Brain pericyte (primary cell): ENCODE results near the gene P2RY11.

Source experiments
- DNase-seq: peaks from one replicate; pipeline ENCODE4 v3.0.0-alpha.2; 2012; ENCODE audit warnings: low read depth, low spot score

Gene P2RY11

DNA sequence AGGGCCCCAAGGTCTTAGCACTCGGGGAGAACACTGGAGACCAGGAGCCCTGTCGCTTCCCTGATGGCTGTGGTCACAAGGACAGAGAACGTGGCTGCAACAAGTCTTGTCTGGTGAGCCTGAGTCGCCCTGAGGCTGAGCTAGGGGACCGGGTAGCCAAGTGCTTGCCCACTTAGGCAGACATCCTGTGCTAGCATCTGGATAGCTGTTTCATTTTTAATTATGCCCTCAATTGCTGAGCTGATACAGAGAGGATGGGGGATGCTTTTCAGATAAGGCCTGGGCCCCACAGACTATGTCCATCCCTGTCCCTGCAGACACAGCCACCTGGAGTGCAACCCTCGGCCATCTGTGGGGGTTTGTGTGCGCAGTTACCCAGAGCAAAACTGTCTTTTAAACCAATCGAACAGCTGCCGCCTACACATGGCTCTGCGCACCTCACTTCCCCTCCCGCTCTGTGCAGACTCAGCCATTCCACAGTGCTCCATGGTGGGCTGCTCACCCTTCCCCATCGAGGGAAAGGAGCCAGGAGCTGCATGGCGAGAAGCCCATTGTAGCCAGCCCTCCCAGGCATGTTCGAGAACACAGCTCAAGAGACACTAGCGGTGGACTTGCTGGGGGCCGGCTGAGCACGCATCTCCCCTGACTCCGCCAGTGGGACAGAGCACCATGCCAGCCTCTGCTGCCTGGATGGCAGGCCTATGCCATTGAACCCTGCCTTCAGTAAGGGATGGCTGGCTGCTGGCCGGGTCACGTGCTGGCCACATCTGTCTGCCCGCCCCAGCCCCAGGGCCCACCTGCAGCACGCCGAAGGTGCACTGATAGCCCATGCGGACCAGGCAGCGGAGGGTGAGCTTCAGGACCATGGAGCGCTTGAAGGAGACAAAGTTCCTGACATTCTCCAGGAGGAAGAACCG, 27.6 kb downstream of the P2RY11 start:
- no peak for DNase-seq

DNA sequence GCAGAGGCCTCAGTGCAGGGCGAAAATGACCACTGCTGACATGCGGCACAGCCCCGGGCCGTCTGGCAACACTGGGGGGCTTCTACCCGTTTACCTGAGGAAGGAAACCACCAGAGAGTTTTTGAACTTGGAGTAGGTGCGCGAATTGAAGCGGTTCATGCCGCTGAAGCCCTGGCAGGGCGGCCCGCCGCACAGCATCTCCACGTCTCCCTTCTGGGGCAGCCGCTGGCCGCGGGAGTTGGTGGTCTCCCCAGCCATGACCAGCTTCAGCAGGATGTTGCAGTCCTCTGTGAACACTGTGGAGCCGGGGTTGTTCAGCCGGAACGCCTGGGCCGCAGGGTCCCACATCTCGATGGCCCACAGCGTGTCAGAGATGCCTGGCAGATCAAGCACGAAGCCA, 28.5 kb downstream of the P2RY11 start:
- DNase-seq, result no peak

DNA sequence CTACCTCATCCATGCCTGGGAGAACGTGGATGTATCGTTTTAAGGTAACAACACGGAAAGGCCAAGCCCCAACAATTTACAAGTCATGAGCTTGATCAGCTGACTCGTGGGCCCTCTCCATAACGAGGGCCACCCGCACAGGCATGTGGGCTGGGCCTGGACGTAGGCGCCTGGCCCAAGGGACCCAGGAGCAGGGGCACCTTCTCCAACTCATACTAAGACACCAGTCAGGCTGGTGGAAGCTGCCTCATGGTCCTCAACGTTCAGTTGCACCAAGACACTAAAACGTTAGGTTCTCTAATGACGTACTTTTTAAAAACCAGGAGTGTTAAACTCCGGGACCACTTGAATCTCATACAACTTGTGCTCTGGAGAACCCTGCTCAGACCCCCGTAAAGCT, 30.0 kb downstream of the P2RY11 start:
- DNase-seq, result no peak

DNA sequence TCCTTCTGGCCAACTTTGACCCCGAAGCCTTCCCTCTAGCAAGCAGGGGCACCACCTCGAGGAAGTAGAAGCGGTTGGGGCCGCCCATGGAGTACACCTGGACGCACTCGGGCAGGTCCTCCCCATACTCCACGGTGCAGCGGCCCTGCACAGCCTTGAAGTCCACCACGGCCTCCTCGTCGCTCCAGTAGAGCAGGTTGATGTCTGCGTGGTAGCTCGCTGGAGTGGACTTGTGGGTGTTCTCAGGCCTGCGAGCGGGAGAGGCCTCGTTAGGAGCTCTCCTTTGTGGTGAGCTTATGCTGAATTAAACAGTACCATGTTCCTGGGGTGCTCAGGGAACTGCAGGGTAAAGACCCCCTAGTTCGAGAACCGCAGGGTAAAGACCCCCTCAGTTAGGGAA, 30.5 kb downstream of the P2RY11 start:
- DNase-seq, result no peak

DNA sequence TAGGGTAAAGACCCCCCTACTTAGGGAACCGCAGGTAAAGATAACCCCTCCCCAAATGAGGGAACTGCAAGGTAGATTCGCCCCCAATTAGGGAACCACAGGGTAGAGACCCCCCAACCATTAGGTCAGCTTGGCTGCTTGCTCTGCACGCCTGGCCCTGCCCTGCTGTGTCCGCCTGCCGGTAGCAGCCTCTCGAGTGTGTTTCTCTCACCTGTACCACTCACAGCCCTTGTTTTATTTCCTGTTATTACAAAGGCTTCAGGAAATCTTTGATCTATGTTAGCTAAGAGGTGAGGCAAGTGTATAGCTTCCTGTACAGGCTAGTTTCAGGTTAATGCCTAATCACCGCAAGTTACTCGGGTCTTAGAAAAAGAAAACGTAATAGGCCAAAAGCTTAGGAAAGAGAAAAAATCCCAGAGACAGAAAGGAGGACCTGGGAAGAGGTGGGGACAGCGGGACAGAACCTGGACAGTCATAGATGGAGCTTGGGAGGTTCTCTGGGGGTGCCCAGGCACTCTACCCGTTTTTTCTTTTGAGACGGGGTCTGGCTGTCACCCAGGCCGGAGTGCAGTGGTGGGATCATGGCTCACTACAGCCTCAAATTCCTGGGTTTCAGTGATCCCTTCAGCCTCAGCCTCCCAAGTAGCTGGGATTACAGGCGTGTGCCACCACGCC, 31.3 kb downstream of the P2RY11 start:
- DNase-seq, result no peak

DNA sequence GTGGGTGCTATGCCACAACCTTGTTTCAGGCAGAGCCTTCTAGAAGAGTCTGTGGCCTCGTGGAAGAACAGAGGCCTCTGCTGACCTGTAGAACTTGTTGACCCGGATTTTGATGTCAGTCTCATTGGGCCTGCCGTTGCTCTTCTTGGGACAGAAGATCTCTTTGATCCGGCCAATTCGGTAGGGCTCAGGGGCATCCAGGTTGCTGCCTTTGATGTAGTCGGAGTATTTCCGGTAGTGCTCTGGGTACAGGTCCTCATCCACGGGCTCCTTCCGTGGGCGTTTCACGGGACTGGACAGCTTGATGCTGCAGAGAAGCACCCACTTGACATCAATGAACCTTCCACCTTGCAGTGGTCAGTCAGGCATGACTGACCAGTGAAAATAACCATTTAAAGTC, 32.2 kb downstream of the P2RY11 start:
- no peak for DNase-seq

DNA sequence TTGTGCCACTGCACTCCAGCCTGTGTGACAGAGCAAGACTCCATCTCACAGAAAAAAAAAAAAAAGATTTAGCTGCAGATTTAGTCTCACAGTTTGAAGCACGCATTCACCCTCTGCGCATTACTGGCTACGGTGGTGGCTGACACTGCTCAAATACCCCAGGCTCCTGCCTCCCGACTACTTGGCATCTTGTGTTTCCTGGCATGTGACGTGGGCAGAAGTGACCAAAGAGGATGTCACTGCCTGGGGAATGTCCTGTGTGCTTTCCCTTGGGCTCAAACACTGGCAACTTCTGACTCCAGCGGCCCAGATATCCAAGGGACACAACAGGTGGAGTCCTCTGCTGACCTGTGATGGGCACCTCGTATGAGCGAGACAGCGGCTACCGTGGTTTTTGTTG, 32.9 kb downstream of the P2RY11 start:
- DNase-seq, result no peak

DNA sequence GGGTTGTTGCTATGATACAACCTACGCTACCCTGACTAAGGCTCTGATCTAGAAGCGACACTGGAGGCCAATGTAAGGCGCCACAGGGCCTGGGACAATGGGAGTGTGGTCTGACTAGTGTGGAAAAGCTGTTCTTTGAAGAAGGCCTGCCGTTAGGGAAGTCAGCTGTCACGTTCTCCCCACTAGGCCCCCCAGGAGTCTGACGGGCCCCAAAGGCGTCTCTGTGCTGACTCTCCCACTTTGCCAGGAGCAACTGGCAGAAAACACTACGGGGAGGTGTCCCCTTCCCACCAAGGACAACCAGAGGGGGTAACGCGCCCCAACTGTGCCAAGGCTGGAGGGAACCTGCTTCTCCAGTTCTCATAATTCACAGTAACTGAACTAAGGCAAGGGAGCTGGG, 33.5 kb downstream of the P2RY11 start:
- no peak for DNase-seq

DNA sequence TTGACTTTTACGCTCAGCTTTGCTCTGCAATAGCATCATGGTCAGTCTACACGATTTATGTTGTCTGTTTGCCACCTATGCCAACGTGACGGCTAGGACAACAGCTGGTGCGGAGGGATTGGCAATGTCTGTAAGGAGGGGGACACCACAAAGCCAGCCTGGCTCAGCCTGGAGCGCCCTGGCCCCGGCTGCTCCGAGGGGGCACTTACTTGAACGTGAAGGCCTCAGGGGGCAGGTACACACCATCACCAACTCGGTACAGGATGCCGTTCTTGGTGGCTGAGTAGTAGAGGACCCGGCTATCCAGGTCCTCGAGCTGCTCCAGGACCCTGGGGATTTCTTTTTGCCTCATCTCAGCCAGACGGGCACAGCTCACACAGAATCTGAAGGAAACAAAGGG, 34.6 kb downstream of the P2RY11 start:
- DNase-seq, result no peak

DNA sequence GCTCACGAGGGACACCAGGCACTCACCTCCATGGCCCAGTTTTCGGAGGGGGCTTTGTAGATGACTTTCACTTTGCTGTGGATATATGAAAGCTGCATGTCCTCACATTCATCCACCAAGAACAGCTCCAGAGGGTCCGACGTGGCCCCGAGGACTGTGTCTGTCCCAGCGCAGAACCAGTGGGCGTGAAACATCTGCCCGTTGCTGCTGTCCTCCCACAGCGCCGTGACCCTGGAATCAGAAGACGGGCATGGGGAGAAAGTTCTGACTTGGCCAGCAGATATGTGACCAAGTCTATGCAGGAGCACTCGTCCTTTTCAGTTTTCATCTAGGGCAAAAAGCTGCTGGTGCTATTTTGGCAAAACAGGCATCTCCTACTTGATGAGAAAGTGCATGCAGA, 37.9 kb downstream of the P2RY11 start:
- DNase-seq, result no peak

DNA sequence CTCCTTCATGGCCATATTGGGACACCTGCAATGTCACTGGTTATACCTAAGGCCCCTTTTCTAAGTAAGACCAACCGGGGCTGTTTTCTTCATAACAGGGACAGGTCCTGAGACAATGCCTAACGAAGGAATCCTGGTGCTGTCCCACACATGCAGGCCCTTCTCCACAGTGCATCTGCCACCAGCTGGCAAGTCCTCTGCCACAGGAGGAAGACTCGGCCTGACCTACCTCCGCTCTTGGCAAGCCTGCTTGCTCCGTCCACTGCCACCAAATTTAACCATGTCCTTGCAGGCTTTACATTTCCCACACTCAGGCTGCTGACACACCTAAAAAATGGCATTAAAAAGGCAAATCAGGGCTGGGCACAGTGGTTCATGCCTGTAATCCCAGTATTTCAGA, 40.0 kb downstream of the P2RY11 start:
- DNase-seq, result no peak

DNA sequence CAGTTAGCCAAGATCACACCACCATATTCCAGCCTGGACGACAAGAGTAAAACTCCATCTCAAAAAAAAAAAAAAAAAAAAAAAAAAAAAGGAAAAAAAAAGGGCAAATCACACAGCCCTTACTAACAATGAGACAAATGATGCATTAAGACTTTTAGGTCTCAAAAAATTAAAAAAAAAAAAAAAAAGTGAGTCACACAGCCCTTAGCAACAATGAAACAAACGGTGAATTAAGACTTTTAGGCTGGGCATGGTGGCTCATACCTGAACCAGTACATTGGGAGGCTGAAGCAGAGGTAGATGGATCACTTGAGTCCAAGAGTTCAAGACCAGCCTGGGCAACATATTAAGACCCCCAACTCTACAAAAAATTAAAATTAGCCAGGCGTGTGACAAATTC, 40.6 kb downstream of the P2RY11 start:
- no peak for DNase-seq

DNA sequence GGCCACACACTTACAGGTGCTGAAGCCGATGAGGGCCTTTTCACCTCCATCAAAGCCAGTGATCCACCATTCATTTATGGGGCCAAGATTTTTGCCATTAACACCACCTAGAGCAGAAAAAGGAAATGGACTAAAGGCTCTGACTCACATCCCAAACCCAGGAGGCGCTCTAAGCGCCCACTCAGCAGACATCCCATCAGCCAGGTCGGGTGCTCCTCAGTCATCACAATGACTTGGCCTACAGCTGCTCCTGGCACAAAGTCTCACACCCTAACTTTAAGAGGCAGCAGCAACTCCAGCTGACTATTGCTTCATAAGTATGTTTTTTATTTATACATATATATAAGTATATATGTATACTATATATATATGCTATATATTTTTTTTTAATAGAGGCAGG, 44.3 kb downstream of the P2RY11 start:
- DNase-seq, result no peak

DNA sequence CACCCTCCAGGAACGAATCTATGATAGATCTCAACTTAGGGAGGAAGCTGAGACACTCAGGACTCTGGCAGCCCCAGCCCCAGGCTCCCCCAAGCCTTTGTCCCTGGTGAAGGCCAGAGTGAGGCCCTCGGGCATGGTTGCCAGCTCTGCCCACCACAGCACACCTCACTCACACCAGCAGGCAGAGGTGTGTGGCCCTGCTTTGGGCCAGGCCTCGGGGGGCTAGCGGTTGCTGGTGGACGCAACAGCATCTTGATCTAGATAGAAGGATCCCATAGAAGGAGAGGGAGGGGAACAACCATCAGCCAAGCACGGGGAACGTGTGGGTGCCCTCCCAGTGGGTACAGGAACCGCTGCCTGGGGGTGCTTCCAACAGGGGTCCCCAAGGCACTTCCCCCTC, 46.6 kb downstream of the P2RY11 start:
- no peak for DNase-seq

DNA sequence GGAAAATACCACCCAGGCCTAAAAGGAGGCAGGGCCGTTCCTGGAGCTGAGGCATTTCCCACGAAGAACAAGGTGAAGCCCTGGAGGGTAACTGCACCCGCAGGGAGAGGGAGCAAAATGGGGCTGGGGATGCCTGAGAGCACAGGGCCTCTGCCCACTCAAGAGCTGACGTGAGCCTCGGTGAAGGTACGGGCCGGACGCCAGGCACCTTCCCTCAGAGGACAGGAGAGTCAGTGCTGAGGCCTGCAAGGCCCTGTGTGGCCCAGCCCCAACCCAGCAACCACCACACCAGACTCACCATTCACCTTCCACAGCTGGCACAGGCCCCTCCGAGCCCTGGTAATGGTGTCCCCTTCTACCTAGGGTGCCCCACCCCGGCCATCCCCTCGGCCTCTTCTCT, 47.0 kb downstream of the P2RY11 start:
- no peak for DNase-seq

DNA sequence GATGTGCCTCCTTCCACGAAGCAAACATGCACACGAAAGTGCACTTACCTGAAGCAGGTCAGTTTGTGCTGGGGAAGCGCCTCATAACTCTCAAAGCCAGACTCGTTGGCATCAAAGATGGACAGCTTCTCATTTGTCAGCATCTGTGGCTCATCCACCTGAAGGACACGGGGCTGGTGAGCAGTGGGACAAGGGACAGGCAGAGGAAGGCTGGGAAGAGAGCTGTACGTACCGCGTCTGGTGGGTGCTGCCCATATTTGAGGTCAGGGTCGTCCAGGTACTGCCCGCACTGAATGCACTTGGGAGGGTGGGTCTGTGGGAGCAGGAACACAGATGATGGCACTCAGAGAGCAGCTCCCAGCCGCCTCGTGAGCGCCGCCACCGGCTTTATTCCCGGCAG, 48.1 kb downstream of the P2RY11 start:
- DNase-seq, result no peak

DNA sequence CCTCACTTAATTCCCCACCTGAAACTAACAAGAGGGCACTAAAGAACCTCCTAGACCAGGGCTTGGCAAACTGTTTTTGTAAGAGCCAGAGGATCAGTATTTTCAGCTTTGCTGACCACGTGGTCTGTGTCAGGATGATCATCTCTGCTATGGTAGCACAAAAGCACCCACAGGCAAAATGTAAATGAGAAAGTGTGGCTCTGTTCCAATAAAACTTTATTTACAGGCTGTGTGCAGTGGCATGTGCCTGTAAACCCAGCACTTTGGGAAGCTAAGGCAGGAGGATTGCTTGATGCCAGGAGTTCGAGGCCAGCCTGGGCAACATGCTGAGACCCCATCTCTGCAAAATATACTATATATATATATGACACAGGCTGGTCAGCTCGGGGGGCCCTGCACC, 52.0 kb downstream of the P2RY11 start:
- DNase-seq, result no peak
